ENCODE results near the gene DSCAML1.
"Not testable (repeated sequence)": the region's sequence is repeated elsewhere in the genome, so short reads cannot be mapped to it uniquely, and the experiment has no call there.

Gene DSCAML1

DNA sequence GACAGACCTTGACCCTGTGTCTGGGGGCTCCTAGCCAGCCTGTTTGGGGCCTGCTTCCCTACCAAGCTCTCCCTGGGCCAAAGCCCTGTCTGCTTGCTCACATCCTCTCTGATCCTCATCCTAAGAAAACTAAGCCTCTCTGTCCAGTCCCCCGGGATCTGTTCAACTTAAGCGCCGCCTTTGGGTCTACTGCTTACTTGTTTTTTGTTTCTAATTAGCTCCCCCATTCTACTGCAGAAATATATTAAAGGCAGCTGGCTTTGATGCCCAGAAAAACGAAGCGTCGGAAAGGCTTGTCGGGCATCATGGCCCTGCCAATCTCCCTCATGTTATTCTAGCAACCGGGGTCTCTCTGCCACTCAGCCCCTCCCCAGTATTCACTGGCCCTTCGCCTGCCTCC is 3.4 kb downstream of the DSCAML1 start:
- no peak for DNase-seq

GRCh38 chr11:117792992-117793391 is 4.0 kb downstream of the DSCAML1 start:
- no peak for DNase-seq

- DNase-seq = no peak
Observed at GRCh38 chr11:117792241-117792640, 4.8 kb downstream of the DSCAML1 start.

DNA sequence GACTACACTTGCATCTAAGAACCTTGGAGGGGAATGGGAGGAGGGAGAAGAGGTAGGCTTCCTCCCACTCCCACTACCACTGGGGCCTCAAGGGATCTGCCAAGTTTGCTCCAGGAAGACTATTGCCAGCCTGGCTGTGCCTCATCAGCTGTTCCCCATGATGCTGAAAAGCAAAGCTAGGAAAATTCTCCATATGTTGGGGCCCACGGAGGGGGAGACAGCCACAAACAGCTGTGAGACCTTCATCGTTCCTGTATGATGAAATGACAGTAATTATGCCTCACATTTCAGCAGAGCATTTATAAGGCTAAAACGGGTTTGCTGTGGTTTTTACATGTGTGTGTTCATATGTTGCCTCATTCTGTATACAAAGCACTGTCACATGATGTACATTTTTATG is 6.7 kb downstream of the DSCAML1 start:
- no peak for DNase-seq

- DNase-seq = no peak
Observed at GRCh38 chr11:117789241-117789640, 7.8 kb downstream of the DSCAML1 start.

GRCh38 chr11:117786135-117786870 is 10.7 kb downstream of the DSCAML1 start:
- no peak for DNase-seq

GRCh38 chr11:117782101-117782500 is 14.9 kb downstream of the DSCAML1 start:
- no peak for DNase-seq

- no peak for DNase-seq
Observed at GRCh38 chr11:117781627-117782026, 15.4 kb downstream of the DSCAML1 start.

DNA sequence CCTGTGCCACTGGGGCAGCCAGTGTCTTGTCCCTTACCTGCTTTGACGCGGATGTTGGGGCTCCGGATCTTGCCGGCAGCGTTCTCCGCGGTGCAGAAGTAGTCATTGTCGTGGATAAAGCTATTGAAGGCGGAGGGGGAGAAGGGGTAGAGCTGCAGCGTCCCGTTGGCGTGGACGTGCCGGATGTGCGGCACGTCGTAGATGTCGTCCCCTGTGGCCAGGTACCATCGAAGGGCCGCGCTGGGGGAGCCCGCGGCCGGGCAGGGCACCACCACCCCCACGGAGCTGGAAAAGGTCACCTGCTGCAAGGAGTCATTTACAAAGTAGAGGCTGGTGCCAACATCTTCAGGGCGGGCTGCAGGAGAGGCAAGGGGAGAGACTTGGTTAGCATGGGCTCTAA is 16.6 kb downstream of the DSCAML1 start:
- no peak for DNase-seq

- DNase-seq = no peak
Observed at GRCh38 chr11:117774553-117774952, 22.5 kb downstream of the DSCAML1 start.

GRCh38 chr11:117772360-117772759 is 24.7 kb downstream of the DSCAML1 start:
- DNase-seq = no peak

GRCh38 chr11:117771841-117772240 is 25.2 kb downstream of the DSCAML1 start:
- no peak for DNase-seq

GRCh38 chr11:117771197-117771596 is 25.8 kb downstream of the DSCAML1 start:
- no peak for DNase-seq

DNA sequence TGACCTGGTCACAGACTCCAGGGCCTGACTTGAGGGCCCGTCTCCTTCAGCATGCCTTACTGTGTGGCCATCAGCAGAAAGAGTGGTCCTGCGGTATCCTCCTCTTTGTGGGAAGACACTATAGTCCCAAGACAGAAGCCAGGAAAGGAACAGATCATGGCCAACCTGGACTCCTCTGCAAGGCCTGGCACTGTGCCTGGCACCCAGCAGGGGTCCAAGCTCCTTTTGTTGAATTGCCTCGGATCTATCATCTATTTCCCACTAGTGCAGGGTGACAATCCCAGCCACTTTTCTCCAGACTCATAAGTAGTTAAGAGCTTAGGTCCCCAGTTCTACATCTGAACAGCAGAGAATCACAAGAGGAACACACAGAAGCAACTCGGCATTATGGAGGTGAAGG is 27.0 kb downstream of the DSCAML1 start:
- no peak for DNase-seq

GRCh38 chr11:117769533-117769932 is 27.5 kb downstream of the DSCAML1 start:
- no peak for DNase-seq

- no peak for DNase-seq
Observed at GRCh38 chr11:117768506-117768905, 28.5 kb downstream of the DSCAML1 start.

DNA sequence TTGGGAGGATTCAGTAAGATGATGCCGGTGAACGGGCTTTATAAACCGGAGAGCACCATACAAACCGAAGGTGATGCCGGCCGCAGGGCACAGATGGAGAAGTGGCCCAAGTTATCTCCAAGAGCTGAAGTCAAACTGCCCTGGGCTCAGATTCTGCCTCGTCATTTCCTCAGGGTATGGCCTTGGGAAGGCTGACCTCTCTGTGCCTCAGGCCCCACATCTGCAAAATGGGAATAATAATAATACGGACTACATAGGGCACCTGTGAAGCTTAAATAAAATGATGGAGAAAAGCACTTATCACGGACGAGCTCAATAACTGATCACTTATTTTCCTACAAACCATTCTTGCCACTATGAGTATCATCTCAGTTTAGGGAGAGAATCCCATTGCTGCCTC is 29.9 kb downstream of the DSCAML1 start:
- DNase-seq = no peak

GRCh38 chr11:117766576-117766975 is 30.4 kb downstream of the DSCAML1 start:
- DNase-seq = no peak

GRCh38 chr11:117766026-117766425 is 31.0 kb downstream of the DSCAML1 start:
- no peak for DNase-seq

DNA sequence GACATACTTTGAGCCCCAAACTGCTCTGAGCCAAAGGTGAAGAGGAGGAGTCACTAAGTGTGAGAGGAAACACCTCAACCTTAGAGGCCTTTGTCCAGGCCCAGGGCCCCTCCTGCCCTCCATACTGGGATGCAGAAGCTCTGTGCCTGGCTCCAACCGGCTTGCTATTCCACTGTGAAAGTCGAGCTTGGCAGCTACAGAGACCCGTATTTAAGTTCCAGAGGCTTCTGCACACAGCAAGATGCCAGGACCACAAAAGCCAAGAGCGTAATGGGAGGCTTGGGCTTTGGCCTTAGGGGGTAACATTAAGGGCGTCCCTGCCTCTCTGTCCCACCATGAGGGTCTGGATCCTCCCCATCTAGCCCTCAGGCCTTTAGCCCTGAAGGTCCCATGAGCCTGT is 31.9 kb downstream of the DSCAML1 start:
- no peak for DNase-seq

DNA sequence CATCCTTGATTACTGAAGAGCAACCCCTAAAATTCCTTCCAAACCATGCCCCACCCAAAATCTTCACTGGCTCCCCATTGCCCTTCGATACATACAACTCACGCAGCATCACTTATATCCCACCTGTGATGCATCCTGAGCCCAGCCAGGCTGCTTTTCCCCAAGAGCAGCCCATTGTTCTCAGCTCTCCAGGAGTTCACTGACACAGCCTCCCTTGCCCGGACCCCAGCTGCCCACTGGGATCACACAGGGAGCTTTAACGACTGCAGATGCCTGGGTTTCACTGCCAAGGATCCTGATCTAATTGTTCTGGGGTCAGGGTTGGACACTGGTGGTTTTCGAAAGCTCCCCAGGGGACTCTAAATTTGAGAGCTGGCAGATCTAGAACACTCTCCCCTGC is 33.6 kb downstream of the DSCAML1 start:
- not testable (repeated sequence) for DNase-seq

DNA sequence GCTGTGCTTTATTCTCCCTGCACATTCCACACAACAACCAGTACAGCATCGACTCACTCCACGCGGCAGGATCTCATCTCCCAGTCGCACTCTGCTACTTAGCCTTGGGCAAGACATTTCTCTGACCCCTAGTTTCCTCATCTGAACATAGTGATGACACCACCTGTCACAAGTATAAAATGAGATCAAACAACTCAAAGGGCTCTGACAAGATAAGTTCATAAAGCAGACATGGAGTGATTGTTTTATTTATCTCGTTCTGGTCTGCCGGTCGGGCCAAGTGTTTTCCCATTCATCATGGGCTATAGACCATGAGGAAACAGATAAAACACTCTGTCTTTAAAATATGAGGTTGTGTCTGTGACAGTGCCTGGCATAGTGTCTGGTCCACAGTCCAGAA is 35.0 kb downstream of the DSCAML1 start:
- no peak for DNase-seq

DNA sequence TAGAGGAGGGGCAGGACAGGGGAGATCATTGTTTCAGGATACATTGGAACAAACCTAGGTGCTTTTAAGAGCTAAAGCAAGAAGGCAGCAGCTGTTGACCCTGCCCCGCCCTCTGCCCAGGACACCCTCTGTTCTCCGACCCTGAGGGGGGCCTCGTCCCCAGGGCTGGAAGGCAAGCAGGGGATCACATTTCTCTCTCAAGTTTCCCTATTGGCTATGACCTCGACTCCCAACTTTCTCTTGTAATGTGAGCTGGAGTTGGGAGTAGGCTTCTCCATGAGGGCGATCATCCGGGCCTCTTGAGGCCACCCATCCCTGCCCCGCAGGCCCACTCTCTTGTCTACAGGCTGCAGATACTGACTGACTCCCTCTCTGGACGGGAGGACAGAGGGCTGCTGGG is 37.7 kb downstream of the DSCAML1 start:
- no peak for DNase-seq

- DNase-seq = no peak
Observed at GRCh38 chr11:117754030-117754429, 43.0 kb downstream of the DSCAML1 start.

DNA sequence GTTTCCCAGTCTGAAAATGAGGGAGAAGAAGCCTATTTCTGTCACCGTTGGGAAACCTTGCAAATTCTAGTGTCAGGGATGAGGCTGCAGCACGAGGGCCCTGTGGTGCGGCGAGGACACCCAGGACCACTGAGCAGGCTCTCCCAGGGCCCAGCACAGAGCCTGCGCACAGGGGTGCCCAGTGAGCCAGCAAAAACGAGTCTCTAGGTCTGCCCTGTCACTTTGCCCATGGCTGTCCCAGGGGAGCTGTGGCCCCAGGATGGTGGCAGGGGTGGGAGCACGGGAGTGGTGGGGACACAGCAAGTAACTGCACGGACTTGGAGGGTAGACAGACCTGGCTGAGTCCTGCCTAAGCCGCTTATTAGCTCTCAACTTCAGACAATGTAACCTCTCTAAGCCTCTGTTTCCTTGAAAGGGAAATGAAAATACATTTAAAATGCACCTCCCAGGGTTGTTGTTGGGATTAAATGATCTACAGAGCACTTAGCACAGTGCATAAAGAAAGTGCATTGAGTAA is 44.2 kb downstream of the DSCAML1 start:
- DNase-seq = no peak
